HCT116 (cell line): ENCODE measurements around the gene HGS. TPM values are rescaled to one million over a fixed set of nuclear protein-coding genes. Genes with fewer than 3 reads are reported as not detected.

Experiments
- ATAC-seq: fragments of 200-7000 bp; cut with Tn5 transposase; 2 replicates; pipeline ENCODE4 v1.9.1; 2020; ENCODE audit warnings: mild to moderate bottlenecking, moderate library complexity
- BruUV-seq: library from RNA; stranded (reverse); fragments of 400-500 nt; replicated peaks from 2 replicates; lab custom pipeline; 2021; lab: Mats Ljungman, UMichigan
- CTCF ChIA-PET: fragments of 300-600 bp; sonication (Branson Sonifier 250); formaldehyde crosslinking; loops from one replicate; lab custom pipeline; 2021; ENCODE audit warnings: antibody characterized with exemption; lab: Charles Lee
- POLR2A ChIA-PET: fragments of 300-600, 350-600 bp; sonication (Branson Sonifier 250); formaldehyde crosslinking; loops from one replicate; lab custom pipeline; 2021; ENCODE audit warnings: antibody characterized with exemption; lab: Charles Lee
- RAD21 ChIA-PET, 2 experiments: fragments of 300-600 bp; sonication (Branson Sonifier 250); formaldehyde crosslinking; loops; one replicate each; lab custom pipeline; 2023; ENCODE audit warnings: low total read pairs in 2 of 2; ENCODE audit not compliant: uncharacterized antibody in 2 of 2, unreplicated experiment in 2 of 2, low non-redundant PET in 1 of 2; lab: Charles Lee
- DNase-seq: peaks from one replicate; pipeline ENCODE4 v3.0.0-alpha.2; 2010; ENCODE audit warnings: low read depth, low spot score
- H2AFZ ChIP-seq: fragments of 200-600 bp; shearing (Covaris generic), sonication (generic); 2 replicates; pipeline ENCODE4 v1.6.1; 2017; ENCODE audit warnings: low read depth, mixed run types, mixed read lengths, antibody characterized with exemption, low read length; ENCODE audit not compliant: poor library complexity, severe bottlenecking
- H3K27ac ChIP-seq: 2 replicates; pipeline ENCODE4 v1.5.1; 2012; ENCODE audit warnings: low read depth, low read length
- H3K27me3 ChIP-seq: fragments of 200-600 bp; sonication (generic); 2 replicates; pipeline ENCODE4 v1.6.1; 2016; ENCODE audit warnings: mixed run types, low read length, mixed read lengths; ENCODE audit not compliant: insufficient read depth
- H3K36me3 ChIP-seq, 2 experiments: fragments of 200-500 bp in 1 of 2; fragments of 200-600 bp in 1 of 2; sonication (Bioruptor generic) in 1 of 2; sonication (generic) in 1 of 2; 2 replicates each; pipeline versions ENCODE4 v1.5.1 to v1.6.1; 2014 to 2016; ENCODE audit warnings: low read length in 2 of 2, inconsistent platforms in 1 of 2, mixed read lengths in 1 of 2, mixed run types in 1 of 2; ENCODE audit not compliant: insufficient read depth in 2 of 2, control insufficient read depth in 1 of 2
- H3K4me1 ChIP-seq, 2 experiments: fragments of 200-600 bp in 1 of 2; sonication (generic) in 1 of 2; 2 replicates each; pipeline versions ENCODE4 v1.5.1 to v1.6.1; 2012 to 2017; ENCODE audit warnings: low read length in 2 of 2, inconsistent platforms in 1 of 2, mild to moderate bottlenecking in 1 of 2, mixed read lengths in 1 of 2, mixed run types in 1 of 2, moderate library complexity in 1 of 2; ENCODE audit not compliant: insufficient read depth in 2 of 2, control insufficient read depth in 1 of 2
- H3K4me2 ChIP-seq: fragments of 200-600 bp; sonication (generic); 2 replicates; pipeline ENCODE4 v1.6.1; 2017; ENCODE audit warnings: mixed run types, low read length, mixed read lengths
- H3K4me3 ChIP-seq, 2 experiments: fragments of 200-600 bp in 1 of 2; sonication (generic) in 1 of 2; replicated peaks in 1 of 2; 2 replicates each; pipeline ENCODE4 v1.5.1; 2011 to 2016; ENCODE audit warnings: low read length in 2 of 2, control low read depth in 1 of 2, low read depth in 1 of 2, mild to moderate bottlenecking in 1 of 2, mixed read lengths in 1 of 2, mixed run types in 1 of 2
- H3K79me2 ChIP-seq: fragments of 200-600 bp; sonication (generic); 2 replicates; pipeline ENCODE4 v1.6.1; 2017; ENCODE audit warnings: mild to moderate bottlenecking, mixed run types, low read length, moderate library complexity, mixed read lengths; ENCODE audit not compliant: insufficient read depth
- H3K9ac ChIP-seq: fragments of 200-600 bp; sonication (generic); 2 replicates; pipeline ENCODE4 v1.6.1; 2016; ENCODE audit warnings: low read length, mixed read lengths
- H3K9me2 ChIP-seq: fragments of 200-600 bp; sonication (generic), shearing (Covaris generic); 2 replicates; pipeline ENCODE4 v1.6.1; 2017; ENCODE audit warnings: mixed run types, mild to moderate bottlenecking, moderate library complexity; ENCODE audit not compliant: insufficient read depth
- H3K9me3 ChIP-seq, 2 experiments: fragments of 200-500 bp in 1 of 2; fragments of 200-600 bp in 1 of 2; sonication (Bioruptor generic) in 1 of 2; sonication (generic) in 1 of 2; 2 replicates each; pipeline ENCODE4 v1.6.1; 2014 to 2017; ENCODE audit warnings: low read length in 2 of 2, mixed read lengths in 2 of 2, inconsistent platforms in 1 of 2, low read depth in 1 of 2, mild to moderate bottlenecking in 1 of 2, mixed run types in 1 of 2, moderate library complexity in 1 of 2; ENCODE audit not compliant: control insufficient read depth in 1 of 2, insufficient read depth in 1 of 2
- H4K20me1 ChIP-seq: fragments of 200-600 bp; sonication (generic), shearing (Covaris generic); 2 replicates; pipeline ENCODE4 v1.6.1; 2017; ENCODE audit warnings: mixed run types, mild to moderate bottlenecking, moderate library complexity; ENCODE audit not compliant: insufficient read depth
- CBX3 ChIP-seq: IDR thresholded peaks from 2 replicates; pipeline ENCODE4 v1.6.1; 2012; ENCODE audit warnings: low read depth
- CEBPB ChIP-seq: IDR thresholded peaks from 2 replicates; pipeline ENCODE4 v1.6.1; 2012; ENCODE audit warnings: low read depth
- EZH2 ChIP-seq: fragments of 200-600 bp; sonication (generic); IDR thresholded peaks from 2 replicates; pipeline ENCODE4 v1.6.1; 2017; ENCODE audit warnings: antibody characterized with exemption, mixed run types
- EZH2phosphoT487 ChIP-seq: fragments of 200-600 bp; IDR thresholded peaks from 2 replicates; pipeline ENCODE4 v1.6.1; 2018; ENCODE audit warnings: antibody characterized with exemption, borderline replicate concordance
- FOSL1 ChIP-seq: IDR thresholded peaks from 2 replicates; pipeline ENCODE4 v1.6.1; 2012; ENCODE audit warnings: low read depth
- JUND ChIP-seq: IDR thresholded peaks from 2 replicates; pipeline ENCODE4 v1.6.1; 2012
- POLR2A ChIP-seq: IDR thresholded peaks from 2 replicates; pipeline ENCODE4 v1.7.0; 2011; ENCODE audit warnings: borderline replicate concordance; ENCODE audit not compliant: insufficient read depth, insufficient read length; ENCODE audit errors: extremely low read depth
- POLR2AphosphoS5 ChIP-seq: IDR thresholded peaks from 2 replicates; pipeline ENCODE4 v1.6.1; 2011; ENCODE audit warnings: mild to moderate bottlenecking, low read depth, low read length, moderate library complexity
- RAD21 ChIP-seq: IDR thresholded peaks from 2 replicates; pipeline ENCODE4 v1.6.1; 2012; ENCODE audit warnings: low read depth, mild to moderate bottlenecking
- REST ChIP-seq: IDR thresholded peaks from 2 replicates; pipeline ENCODE4 v1.6.1; 2012; ENCODE audit warnings: low read depth
- SP1 ChIP-seq: IDR thresholded peaks from 2 replicates; pipeline ENCODE4 v1.6.1; 2012; ENCODE audit warnings: low read depth
- SRF ChIP-seq: IDR thresholded peaks from 2 replicates; pipeline ENCODE4 v1.6.1; 2012; ENCODE audit warnings: low read depth
- TCF7L2 ChIP-seq: IDR thresholded peaks from 2 replicates; pipeline ENCODE4 v1.7.0; 2011; ENCODE audit warnings: borderline replicate concordance, inconsistent platforms; ENCODE audit not compliant: insufficient read depth, insufficient read length; ENCODE audit errors: extremely low read depth
- YY1 ChIP-seq: IDR thresholded peaks from 2 replicates; pipeline ENCODE4 v1.6.1; 2011; ENCODE audit warnings: low read length, low read depth, moderate library complexity, mild to moderate bottlenecking; ENCODE audit not compliant: insufficient replicate concordance; ENCODE audit errors: extremely low read depth
- ZFX ChIP-seq: fragments of 450-650 bp; IDR thresholded peaks from 2 replicates; pipeline ENCODE4 v1.6.1; 2017
- ZNF274 ChIP-seq: fragments of 200-500 bp; sonication (Bioruptor generic); IDR thresholded peaks from 2 replicates; pipeline ENCODE4 v1.6.1; 2014; ENCODE audit warnings: mild to moderate bottlenecking, low read depth, low read length, inconsistent platforms
- intact Hi-C: fragments of 100-400 bp; cut with micrococcal nuclease; formaldehyde crosslinking; loops from 2 replicates; pipeline ENCODE4 v1.10.0; 2022
- total RNA-seq: library from RNA; stranded (reverse); gene quantifications from one replicate; pipeline ENCODE4 v1.2.1, GENCODE V29; 2021; ENCODE audit not compliant: unreplicated experiment
- TF ChIP-seq, protein P1 (sequence below), 3 experiments: fragments of 200-600 bp in 1 of 3; sonication (generic) in 1 of 3; IDR thresholded peaks in 2 of 3; conservative IDR thresholded peaks in 1 of 3; 2 replicates each; pipeline ENCODE4 v1.5.1; 2012 to 2017; ENCODE audit warnings: low read depth in 2 of 3, low read length in 2 of 3, antibody characterized with exemption in 1 of 3, borderline replicate concordance in 1 of 3, control low read depth in 1 of 3, mild to moderate bottlenecking in 1 of 3, mixed read lengths in 1 of 3, mixed run types in 1 of 3, moderate library complexity in 1 of 3; ENCODE audit not compliant: insufficient read depth in 1 of 3
- TF ChIP-seq, protein P2 (sequence below): IDR thresholded peaks from 2 replicates; pipeline ENCODE4 v1.6.1; 2011; ENCODE audit warnings: mild to moderate bottlenecking, low read length, moderate library complexity; ENCODE audit not compliant: insufficient replicate concordance; ENCODE audit errors: extremely low read depth

Gene HGS
- total RNA-seq, 1 experiment from 2014 or later = 231 TPM

GRCh38 chr17:81686614-81687013 lies 2.8 kb downstream of the HGS start:
- H4K20me1 ChIP-seq = peaks cover 6% of the 10 kb centered on the region; the same call in 1 of the 2 replicates
- H3K36me3 ChIP-seq = peaks cover 26 to 65% of the 10 kb centered on the region in 2 experiments
- no peak overlapping the region for H3K4me3 ChIP-seq
- ChIA-PET POLR2A (no interaction called here), RAD21 (no interaction called here), CTCF (no interaction called here)
- no TSS peak for BruUV-seq
- intact Hi-C loops = no loop called here
- no peak for ATAC-seq
- peaks cover 88% of the 10 kb centered on the region for H3K79me2 ChIP-seq
- no peak overlapping the region for H3K4me2 ChIP-seq
- peaks cover 18 to 23% of the 10 kb centered on the region in 2 experiments for H3K4me1 ChIP-seq
- no peak overlapping the region for H2AFZ ChIP-seq
- no peak for DNase-seq
- no peaks in the 10 kb centered on the region for H3K9me2 ChIP-seq
- TF ChIP-seq POLR2A (no peak), POLR2AphosphoS5 (no peak), YY1 (no peak), SP1 (no peak), SRF (no peak), CEBPB (no peak), ZFX (no peak), JUND (no peak), RAD21 (no peak), TCF7L2 (no peak), CBX3 (no peak), ZNF274 (no peak), EZH2 (no peak), REST (no peak), EZH2phosphoT487 (no peak), FOSL1 (no peak)
- TF ChIP-seq, protein P1, sequence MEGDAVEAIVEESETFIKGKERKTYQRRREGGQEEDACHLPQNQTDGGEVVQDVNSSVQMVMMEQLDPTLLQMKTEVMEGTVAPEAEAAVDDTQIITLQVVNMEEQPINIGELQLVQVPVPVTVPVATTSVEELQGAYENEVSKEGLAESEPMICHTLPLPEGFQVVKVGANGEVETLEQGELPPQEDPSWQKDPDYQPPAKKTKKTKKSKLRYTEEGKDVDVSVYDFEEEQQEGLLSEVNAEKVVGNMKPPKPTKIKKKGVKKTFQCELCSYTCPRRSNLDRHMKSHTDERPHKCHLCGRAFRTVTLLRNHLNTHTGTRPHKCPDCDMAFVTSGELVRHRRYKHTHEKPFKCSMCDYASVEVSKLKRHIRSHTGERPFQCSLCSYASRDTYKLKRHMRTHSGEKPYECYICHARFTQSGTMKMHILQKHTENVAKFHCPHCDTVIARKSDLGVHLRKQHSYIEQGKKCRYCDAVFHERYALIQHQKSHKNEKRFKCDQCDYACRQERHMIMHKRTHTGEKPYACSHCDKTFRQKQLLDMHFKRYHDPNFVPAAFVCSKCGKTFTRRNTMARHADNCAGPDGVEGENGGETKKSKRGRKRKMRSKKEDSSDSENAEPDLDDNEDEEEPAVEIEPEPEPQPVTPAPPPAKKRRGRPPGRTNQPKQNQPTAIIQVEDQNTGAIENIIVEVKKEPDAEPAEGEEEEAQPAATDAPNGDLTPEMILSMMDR (IDR thresholded peaks at IDR 0.05 in 2 of 3, conservative IDR thresholded peaks at IDR 0.05 in 1 of 3; ENCODE audit: borderline replicate concordance in 1 of 3, insufficient read depth in 1 of 3, low read depth in 2 of 3, low read length in 2 of 3) = no peak
- TF ChIP-seq, protein P2, sequence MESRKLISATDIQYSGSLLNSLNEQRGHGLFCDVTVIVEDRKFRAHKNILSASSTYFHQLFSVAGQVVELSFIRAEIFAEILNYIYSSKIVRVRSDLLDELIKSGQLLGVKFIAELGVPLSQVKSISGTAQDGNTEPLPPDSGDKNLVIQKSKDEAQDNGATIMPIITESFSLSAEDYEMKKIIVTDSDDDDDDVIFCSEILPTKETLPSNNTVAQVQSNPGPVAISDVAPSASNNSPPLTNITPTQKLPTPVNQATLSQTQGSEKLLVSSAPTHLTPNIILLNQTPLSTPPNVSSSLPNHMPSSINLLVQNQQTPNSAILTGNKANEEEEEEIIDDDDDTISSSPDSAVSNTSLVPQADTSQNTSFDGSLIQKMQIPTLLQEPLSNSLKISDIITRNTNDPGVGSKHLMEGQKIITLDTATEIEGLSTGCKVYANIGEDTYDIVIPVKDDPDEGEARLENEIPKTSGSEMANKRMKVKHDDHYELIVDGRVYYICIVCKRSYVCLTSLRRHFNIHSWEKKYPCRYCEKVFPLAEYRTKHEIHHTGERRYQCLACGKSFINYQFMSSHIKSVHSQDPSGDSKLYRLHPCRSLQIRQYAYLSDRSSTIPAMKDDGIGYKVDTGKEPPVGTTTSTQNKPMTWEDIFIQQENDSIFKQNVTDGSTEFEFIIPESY = no peak
- no peaks in the 10 kb centered on the region for H3K9me3 ChIP-seq
- no peaks in the 10 kb centered on the region for H3K27me3 ChIP-seq
- H3K27ac ChIP-seq = peak overlapping the region; percentile 0; the same call in 1 of the 2 replicates
- no peak overlapping the region for H3K9ac ChIP-seq
